Measurements from ENCODE around the gene GCNT1.

- TF ChIP-seq CTCF (conservative IDR thresholded peaks at IDR 0.05; ENCODE audit: low read depth, low read length) (no peak), EZH2 (IDR thresholded peaks at IDR 0.05; ENCODE audit: low read length, unreplicated experiment) (no peak)
These were observed 4.7 kb upstream of the GCNT1 start for GRCh38 chr9:76454311-76454710.

All from PC-3 (cell line).